SK-MEL-5 (cell line): Measurements from ENCODE around the gene MYBBP1A. TPM values are rescaled to one million over a fixed set of nuclear protein-coding genes. Genes with fewer than 3 reads are reported as not detected.
A peak's percentile ranks its signal among the peaks of the same experiment; 100 is the strongest.
"Not testable (repeated sequence)": the region's sequence is repeated elsewhere in the genome, so short reads cannot be mapped to it uniquely, and the experiment has no call there.

Experiments
- DNase-seq: peaks from one replicate; pipeline ENCODE4 v3.0.0-alpha.2; 2016; ENCODE audit warnings: low read depth, low spot score
- in situ Hi-C: cut with HindIII; loops from 2 replicates; pipeline ENCODE4 v1.10.0; 2016; ENCODE audit warnings: low sequenced_read_pairs, high pct_unique_total_duplicates, low pct_unique_long_range_greater_than_20kb
- polyA plus RNA-seq, 2 experiments: library from polyadenylated mRNA; depleted of rRNA; stranded (reverse); fragments of >200 nt; gene quantifications; 2 replicates each; pipeline ENCODE4 v1.2.3, GENCODE V29; 2015
- total RNA-seq: library from RNA; depleted of rRNA; stranded (reverse); fragments of >200 nt; shearing (Covaris generic); gene quantifications from 2 replicates; pipeline ENCODE4 v1.2.3, GENCODE V29; 2014; rRNA removed

The MYBBP1A gene, protein sequence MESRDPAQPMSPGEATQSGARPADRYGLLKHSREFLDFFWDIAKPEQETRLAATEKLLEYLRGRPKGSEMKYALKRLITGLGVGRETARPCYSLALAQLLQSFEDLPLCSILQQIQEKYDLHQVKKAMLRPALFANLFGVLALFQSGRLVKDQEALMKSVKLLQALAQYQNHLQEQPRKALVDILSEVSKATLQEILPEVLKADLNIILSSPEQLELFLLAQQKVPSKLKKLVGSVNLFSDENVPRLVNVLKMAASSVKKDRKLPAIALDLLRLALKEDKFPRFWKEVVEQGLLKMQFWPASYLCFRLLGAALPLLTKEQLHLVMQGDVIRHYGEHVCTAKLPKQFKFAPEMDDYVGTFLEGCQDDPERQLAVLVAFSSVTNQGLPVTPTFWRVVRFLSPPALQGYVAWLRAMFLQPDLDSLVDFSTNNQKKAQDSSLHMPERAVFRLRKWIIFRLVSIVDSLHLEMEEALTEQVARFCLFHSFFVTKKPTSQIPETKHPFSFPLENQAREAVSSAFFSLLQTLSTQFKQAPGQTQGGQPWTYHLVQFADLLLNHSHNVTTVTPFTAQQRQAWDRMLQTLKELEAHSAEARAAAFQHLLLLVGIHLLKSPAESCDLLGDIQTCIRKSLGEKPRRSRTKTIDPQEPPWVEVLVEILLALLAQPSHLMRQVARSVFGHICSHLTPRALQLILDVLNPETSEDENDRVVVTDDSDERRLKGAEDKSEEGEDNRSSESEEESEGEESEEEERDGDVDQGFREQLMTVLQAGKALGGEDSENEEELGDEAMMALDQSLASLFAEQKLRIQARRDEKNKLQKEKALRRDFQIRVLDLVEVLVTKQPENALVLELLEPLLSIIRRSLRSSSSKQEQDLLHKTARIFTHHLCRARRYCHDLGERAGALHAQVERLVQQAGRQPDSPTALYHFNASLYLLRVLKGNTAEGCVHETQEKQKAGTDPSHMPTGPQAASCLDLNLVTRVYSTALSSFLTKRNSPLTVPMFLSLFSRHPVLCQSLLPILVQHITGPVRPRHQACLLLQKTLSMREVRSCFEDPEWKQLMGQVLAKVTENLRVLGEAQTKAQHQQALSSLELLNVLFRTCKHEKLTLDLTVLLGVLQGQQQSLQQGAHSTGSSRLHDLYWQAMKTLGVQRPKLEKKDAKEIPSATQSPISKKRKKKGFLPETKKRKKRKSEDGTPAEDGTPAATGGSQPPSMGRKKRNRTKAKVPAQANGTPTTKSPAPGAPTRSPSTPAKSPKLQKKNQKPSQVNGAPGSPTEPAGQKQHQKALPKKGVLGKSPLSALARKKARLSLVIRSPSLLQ (N-terminal part only)
- total RNA-seq, result 65.1 and 80.3 TPM in 2 replicates
- polyA plus RNA-seq (2015; cell fraction: cytosol; rRNA removed), result 106 and 125 TPM in 2 replicates
- polyA plus RNA-seq (2015; cell fraction: nucleus; rRNA removed), result 385 and 386 TPM in 2 replicates

- in situ Hi-C loops, result no loop called here
- peak; percentile 96 for DNase-seq
Observed at GRCh38 chr17:4554997-4555799, at the start of gene MYBBP1A. Gene MYBBP1A (minus strand): TSS chr17:4555384. CDS start chr17:4555324, 60 bp downstream.

- DNase-seq, in situ Hi-C loops: not testable (repeated sequence)
Observed at GRCh38 chr17:4604736-4605135, 49.6 kb upstream of the MYBBP1A start.

GRCh38 chr17:4604111-4604644 lies 49.0 kb upstream of the MYBBP1A start:
- DNase-seq, result peak; percentile 57

DNA sequence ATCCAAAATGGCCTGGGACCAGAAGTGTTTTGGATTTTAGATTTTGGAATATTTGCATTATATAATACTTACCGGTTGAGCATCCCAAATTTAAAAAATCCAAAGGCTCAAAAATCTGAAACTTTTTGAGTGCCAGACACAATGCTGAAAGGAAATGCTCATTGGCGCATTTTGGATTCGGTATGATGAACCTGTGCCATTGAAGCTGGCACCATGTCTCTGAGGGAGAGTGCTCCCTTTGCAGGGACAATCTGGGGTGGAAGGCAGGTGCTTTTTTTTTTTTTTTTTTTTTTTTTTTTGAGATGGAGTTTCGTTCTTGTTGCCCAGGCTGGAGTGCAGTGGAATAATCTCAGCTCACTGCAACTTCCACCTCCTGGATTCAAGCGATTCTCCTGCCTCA lies 46.9 kb upstream of the MYBBP1A start:
- DNase-seq, result no peak
- in situ Hi-C loops, result no loop called here

More at GRCh38 chr17:4604111-4604644, 49.0 kb upstream of the MYBBP1A start:
- in situ Hi-C loops, result no loop called here

- DNase-seq, result no peak
- in situ Hi-C loops, result no loop called here
Observed at GRCh38 chr17:4601326-4601725, 46.1 kb upstream of the MYBBP1A start.

GRCh38 chr17:4600563-4600962 lies 45.4 kb upstream of the MYBBP1A start:
- in situ Hi-C loops, result no loop called here

DNA sequence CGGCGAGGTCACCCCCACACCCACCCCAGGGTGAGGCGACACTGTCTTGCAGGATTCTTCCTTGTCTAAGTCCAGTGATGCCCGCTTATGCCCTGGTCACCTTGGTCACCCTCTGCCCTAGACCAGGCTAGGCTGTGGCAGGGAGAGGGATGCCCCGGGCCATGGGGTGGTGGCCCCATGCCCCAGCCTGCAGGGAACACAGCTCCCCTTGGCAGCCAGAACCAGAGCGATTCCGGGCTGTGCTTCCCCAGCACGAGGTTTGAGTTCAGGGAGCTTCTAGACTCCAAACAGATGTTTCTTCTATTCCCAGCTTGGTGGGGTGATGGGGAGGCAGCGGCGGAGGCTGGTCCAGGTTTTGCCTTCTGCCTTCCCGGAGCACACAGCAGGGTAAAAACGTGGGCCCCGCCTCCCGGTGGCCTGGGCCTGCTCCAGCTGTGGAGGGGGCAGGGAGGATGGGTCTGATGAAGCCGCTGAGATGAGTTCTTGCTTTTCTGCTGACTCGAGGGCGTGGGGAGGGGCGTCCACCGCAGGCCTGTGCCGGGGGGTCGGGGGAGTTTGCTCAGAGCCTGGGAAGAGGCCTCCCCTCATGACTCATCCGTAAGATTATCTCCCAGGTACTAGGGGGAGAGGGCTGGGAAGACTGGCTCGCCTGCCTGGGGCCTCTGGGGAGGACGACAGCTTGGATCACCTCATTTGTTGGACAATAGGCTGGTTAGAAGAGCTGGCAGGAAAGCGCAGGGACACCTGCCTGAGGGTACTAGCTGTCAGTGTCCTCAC lies 44.5 kb upstream of the MYBBP1A start:
- no peak for DNase-seq
- in situ Hi-C loops, result no loop called here

More at GRCh38 chr17:4600563-4600962, 45.4 kb upstream of the MYBBP1A start:
- DNase-seq, result no peak

DNA sequence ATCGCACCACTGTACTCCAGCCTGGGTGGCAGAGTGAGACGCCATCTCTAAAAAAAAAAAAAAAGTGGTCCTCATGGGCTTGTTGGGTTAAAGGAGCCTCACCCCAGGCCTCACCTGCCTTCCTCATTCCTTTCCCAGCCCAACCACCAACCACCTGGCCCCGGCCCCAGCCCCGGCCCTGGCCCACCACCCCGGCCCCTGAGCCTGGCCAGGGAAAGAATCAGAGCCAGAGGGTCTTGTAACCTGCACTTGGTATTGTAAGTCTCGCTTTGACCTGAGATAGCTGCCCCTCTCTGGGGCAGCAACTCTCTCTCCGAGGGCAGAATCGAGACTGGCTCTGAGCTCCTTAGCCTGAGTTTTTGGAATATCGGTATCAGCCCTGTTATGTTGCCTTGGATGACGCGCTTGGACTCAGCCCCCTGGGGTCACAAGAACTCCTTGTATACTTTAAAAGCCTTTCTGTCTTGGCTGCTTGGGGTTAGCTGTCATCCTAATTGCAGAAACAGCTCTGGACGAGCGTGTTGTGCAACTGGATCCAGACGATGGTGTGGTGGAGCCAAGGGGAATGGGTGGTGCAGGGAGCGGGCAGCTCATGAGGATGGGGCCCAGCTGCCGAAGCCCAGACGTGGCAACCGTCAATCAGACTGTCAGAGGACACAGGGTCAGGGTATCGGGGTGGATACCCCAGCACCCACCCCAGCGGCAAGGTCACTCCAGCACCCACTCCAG lies 43.8 kb upstream of the MYBBP1A start:
- in situ Hi-C loops, result no loop called here
- DNase-seq, result no peak

GRCh38 chr17:4597975-4598374 lies 42.8 kb upstream of the MYBBP1A start:
- in situ Hi-C loops, result no loop called here
- no peak for DNase-seq

- in situ Hi-C loops, result no loop called here
- DNase-seq, result no peak
Observed at GRCh38 chr17:4596636-4597380, 41.6 kb upstream of the MYBBP1A start.

- in situ Hi-C loops, DNase-seq: not testable (repeated sequence)
Observed at GRCh38 chr17:4595685-4596342, 40.6 kb upstream of the MYBBP1A start.

DNA sequence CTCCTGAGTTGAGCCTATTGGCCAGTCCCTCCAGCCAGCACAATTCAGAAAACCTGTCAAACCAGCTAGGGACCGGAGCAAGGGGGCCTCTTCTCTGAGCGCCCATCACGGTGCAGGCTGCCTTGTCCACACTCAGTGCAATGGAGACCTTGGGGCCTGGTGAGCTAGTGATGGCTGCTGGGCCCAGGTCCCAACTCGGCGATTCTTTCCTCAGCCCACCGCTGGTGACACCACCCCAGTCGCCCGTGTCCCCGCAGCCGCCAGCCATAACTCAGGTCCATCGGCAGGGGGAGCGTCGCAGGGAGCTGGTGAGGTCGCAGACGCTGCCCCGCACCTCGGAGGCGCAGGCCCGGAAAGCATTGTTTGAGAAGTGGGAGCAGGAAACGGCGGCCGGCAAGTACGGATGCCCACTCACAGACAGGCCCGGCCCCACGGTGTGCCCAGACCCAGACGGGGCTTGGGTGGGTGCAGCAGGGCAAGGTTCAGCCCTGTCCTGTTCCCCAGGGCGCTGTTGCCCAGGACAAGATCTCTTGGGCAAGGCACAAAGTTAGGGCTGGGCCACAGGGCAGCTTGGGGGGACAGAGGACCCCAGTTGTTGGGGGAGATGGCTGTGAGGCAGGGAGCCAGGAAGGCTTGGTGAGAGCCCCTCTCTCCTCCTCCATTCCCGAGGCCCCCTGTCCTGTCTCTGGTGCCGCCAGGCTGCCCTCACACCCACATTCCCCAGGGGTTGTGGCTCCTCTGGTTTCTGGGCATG lies 39.9 kb upstream of the MYBBP1A start:
- in situ Hi-C loops, result no loop called here
- no peak for DNase-seq

- in situ Hi-C loops, result no loop called here
- DNase-seq, result no peak
Observed at GRCh38 chr17:4594406-4594805, 39.2 kb upstream of the MYBBP1A start.
